Measurements from ENCODE around the gene CALCA.
"Not testable (repeated sequence)": the region's sequence is repeated elsewhere in the genome, so short reads cannot be mapped to it uniquely, and the experiment has no call there.

Gene CALCA

GRCh38 chr11:14971865-14972580 is at the start of gene CALCA:
TSS of gene CALCA (minus strand) at chr11:14972351. CDS start at chr11:14971192, 1,159 bp downstream.
- in situ Hi-C loops (cut with MboI; ENCODE audit: low sequenced_read_pairs): no loop called here

- in situ Hi-C loops (cut with MboI; ENCODE audit: low sequenced_read_pairs): no loop called here
These were observed 44.0 kb upstream of the CALCA start for GRCh38 chr11:15016200-15016599.

GRCh38 chr11:15011776-15012345 is 39.7 kb upstream of the CALCA start:
- in situ Hi-C loops (cut with MboI; ENCODE audit: low sequenced_read_pairs): no loop called here

- in situ Hi-C loops (cut with MboI; ENCODE audit: low sequenced_read_pairs): no loop called here
These were observed 38.7 kb upstream of the CALCA start for GRCh38 chr11:15010865-15011264.

- in situ Hi-C loops (cut with MboI; ENCODE audit: low sequenced_read_pairs): no loop called here
These were observed 34.1 kb upstream of the CALCA start for GRCh38 chr11:15006139-15006759.

GRCh38 chr11:14988133-14988532 is 16.0 kb upstream of the CALCA start:
- in situ Hi-C loops (cut with MboI; ENCODE audit: low sequenced_read_pairs): not testable (repeated sequence)

GRCh38 chr11:14981507-14981906 is 9.4 kb upstream of the CALCA start:
- in situ Hi-C loops (cut with MboI; ENCODE audit: low sequenced_read_pairs): no loop called here

GRCh38 chr11:14980854-14981253 is 8.7 kb upstream of the CALCA start:
- in situ Hi-C loops (cut with MboI; ENCODE audit: low sequenced_read_pairs): no loop called here

- in situ Hi-C loops (cut with MboI; ENCODE audit: low sequenced_read_pairs): no loop called here
These were observed 5.1 kb upstream of the CALCA start for GRCh38 chr11:14977101-14977880.

GRCh38 chr11:14975252-14975587 is 3.1 kb upstream of the CALCA start:
- in situ Hi-C loops (cut with MboI; ENCODE audit: low sequenced_read_pairs): no loop called here

DNA sequence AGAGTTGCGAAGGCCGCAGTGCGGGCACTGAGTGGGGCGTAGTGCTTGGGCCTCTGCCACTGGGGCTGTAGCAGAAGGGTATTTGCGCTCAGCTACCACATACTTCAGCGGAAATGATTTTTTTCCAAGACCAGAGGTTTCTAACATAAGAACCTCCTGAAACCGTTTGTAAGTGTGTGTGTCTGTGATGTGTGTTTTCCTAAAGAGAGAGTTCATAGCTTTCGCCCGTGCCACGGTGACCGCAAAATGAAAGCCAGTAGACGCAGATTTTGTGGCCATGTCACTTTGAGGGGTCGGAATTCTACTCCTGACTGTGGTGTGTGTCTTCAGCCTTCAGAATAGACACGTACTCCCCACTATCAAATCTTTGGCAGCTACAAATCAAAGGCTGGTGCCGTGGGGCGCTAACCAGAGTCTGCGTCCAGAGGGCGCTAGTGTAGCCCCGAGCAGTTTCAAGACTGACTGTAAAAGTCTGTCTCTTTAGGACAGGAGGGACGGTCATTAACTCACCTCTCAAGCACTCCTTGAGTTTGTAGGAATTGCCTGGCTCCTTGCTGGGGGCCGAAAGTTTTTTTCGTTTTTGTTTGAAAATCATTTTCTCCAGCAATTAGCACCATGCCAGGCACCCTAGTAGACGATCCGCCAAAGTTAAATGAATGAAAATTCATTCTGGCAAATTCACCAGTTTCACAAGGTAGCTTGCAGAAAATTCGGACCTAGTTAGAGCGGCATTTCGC is 2.5 kb upstream of the CALCA start:
- in situ Hi-C loops (cut with MboI; ENCODE audit: low sequenced_read_pairs): no loop called here

GRCh38 chr11:14973621-14974514 is 1.7 kb upstream of the CALCA start:
- in situ Hi-C loops (cut with MboI; ENCODE audit: low sequenced_read_pairs): no loop called here

DNA sequence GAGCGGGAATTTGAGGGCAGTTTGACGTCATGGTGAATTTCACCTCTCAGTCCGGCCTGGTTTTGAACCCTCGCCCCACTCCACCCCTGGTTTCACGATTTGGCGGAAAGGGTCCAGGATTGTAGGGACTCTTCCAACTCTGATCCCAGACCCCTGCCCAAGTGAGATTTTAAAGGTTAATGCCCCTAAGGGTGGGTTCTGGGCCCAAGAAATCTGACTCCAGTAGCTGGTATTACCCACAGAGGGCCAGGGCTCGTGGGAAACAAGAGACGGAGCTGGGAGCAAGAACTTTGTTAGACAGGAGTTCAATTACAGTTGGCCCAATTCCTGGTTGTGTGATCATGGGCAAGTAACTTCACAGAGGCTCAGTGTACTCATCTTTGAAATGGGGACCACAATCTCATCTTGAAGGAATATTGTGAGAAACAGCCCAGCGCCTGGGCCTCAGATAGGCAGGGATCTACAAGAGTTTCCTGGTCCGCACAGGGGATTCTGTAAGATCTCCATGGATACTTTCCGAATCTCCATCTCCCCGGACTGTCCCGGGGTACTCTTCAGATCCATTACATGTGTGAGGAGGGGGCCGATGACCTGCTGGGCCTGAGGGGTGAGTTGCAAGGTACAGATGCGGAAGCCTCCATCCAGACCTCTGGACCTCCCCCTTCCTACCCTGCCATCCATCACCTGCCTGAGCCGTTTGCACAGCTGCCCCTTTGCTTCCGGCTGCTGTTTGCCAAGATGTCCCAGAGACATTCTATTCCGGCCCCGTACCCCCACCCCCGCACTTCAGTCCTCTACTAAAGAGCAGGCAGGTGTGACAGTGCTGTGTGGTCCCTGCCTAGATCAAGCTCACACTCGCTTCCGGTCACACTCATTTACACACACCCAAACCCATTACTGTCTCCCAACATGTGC is 687 bp upstream of the CALCA start:
- in situ Hi-C loops (cut with MboI; ENCODE audit: low sequenced_read_pairs): no loop called here

GRCh38 chr11:14969901-14970323 is 2.2 kb downstream of the CALCA start:
- in situ Hi-C loops (cut with MboI; ENCODE audit: low sequenced_read_pairs): no loop called here

DNA sequence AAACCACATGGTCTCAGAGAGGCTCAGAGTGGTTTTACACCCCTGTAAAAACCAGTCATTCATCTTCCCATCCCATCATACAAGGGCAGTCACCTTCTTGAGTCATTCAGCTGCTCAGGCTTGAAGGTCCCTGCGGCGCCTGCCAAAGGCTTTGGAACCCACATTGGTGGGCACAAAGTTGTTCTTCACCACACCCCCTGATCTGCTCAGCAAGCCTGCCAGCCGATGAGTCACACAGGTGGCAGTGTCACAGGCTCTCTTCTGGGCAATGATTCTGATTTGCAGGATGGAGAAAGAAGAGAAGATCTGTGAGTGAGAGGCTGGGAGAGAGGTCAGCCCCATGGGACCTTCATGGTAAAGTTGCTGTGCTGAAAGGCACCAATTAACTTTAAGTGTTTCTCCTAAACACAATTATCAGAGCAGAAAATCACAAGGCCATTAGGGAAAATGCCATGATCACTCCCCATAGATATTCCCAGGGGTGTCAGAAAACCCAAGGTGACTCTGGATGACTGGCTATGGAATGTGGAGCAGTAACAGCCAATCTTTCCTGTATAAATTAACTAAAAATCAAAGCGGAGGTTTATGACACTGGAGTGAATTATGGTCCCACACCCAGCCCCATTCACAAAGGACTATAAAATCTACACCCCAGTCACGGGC is 4.4 kb downstream of the CALCA start:
- in situ Hi-C loops (cut with MboI; ENCODE audit: low sequenced_read_pairs): no loop called here

DNA sequence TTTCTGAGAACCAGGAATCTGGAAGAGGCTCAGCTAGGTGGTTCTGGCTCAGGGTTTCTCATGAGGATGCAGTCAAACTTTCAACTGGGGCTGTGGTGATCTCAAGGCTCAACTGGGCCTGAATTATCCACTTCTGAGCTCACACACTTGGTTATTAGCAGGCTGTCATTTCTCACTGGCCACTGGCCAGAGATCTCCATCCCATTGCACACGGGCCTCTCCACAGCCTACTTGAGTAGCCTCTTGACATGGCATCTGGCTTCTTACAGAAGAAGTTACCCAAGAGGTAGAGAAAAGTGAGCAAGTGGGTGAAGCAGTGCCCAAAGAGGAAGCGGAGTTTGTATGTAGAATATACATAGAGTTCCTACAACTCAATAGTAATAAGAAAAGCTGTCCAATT is 16.0 kb downstream of the CALCA start:
- in situ Hi-C loops (cut with MboI; ENCODE audit: low sequenced_read_pairs): no loop called here

GRCh38 chr11:14954581-14954980 is 17.6 kb downstream of the CALCA start:
- in situ Hi-C loops (cut with MboI; ENCODE audit: low sequenced_read_pairs): no loop called here

GRCh38 chr11:14953904-14954303 is 18.2 kb downstream of the CALCA start:
- in situ Hi-C loops (cut with MboI; ENCODE audit: low sequenced_read_pairs): no loop called here
